Keratinocyte (primary cell): ENCODE data around the gene EGF.

ENCODE experiments used
- CTCF ChIP-seq, 3 experiments: IDR thresholded peaks in 1 of 3; conservative IDR thresholded peaks in 1 of 3; optimal IDR thresholded peaks in 1 of 3; 2 replicates in 2 of 3; 3 replicates in 1 of 3; pipeline versions ENCODE3 to v1.5.1; 2011; ENCODE audit warnings: low read length in 3 of 3, mild to moderate bottlenecking in 3 of 3, moderate library complexity in 2 of 3, control low read depth in 1 of 3, inconsistent platforms in 1 of 3; ENCODE audit not compliant: insufficient read depth in 2 of 3; ENCODE audit errors: extremely low read depth in 1 of 3
- EZH2 ChIP-seq: IDR thresholded peaks from one replicate; pipeline ENCODE4 v1.6.1; 2012; ENCODE audit warnings: inconsistent platforms, mild to moderate bottlenecking, low read length, moderate library complexity

GRCh38 chr4:109996526-109996925 lies 83.8 kb downstream of the EGF start:
- TF ChIP-seq CTCF (optimal IDR thresholded peaks at IDR 0.05 in 1 of 3, IDR thresholded peaks at IDR 0.05 in 1 of 3, conservative IDR thresholded peaks at IDR 0.05 in 1 of 3; ENCODE audit: extremely low read depth in 1 of 3, insufficient read depth in 2 of 3, low read length in 3 of 3) (no peak), EZH2 (no peak)
